IMR-90 (cell line): Measurements from ENCODE around the gene DERL3. TPM values are rescaled to one million over a fixed set of nuclear protein-coding genes. Genes with fewer than 3 reads are reported as not detected.

Experiments
- ATAC-seq: fragments of 200-7000 bp; cut with Tn5 transposase; 2 replicates; pipeline ENCODE4 v1.9.1; 2020; ENCODE audit warnings: low read depth, mild to moderate bottlenecking, moderate library complexity
- BruUV-seq: library from RNA; stranded (reverse); fragments of 400-500 nt; replicated peaks from 2 replicates; lab custom pipeline; 2021; lab: Mats Ljungman, UMichigan
- CTCF ChIA-PET: fragments of 300-600 bp; formaldehyde crosslinking; extraction: SDS; loops from one replicate; lab custom pipeline; 2021; ENCODE audit warnings: antibody characterized with exemption; lab: Yijun Ruan, JAX
- POLR2A ChIA-PET: fragments of 300-600 bp; sonication (Branson Sonifier 250); formaldehyde crosslinking; loops from one replicate; lab custom pipeline; 2022; ENCODE audit warnings: antibody characterized with exemption; ENCODE audit not compliant: unreplicated experiment; lab: Charles Lee
- DNase-seq: peaks from one replicate; pipeline ENCODE4 v3.0.0; 2013
- H2AFZ ChIP-seq: replicated peaks from 2 replicates; pipeline ENCODE3; 2013; ENCODE audit warnings: low read length, mild to moderate bottlenecking; ENCODE audit not compliant: poor library complexity
- H2AK5ac ChIP-seq: 2 replicates; pipeline ENCODE4 v1.6.1; 2013; ENCODE audit warnings: low read depth, low read length, inconsistent platforms
- H2AK9ac ChIP-seq: replicated peaks from 2 replicates; pipeline ENCODE3; 2013; ENCODE audit warnings: mild to moderate bottlenecking, low read depth, low read length, moderate library complexity; ENCODE audit not compliant: poor library complexity
- H2BK120ac ChIP-seq: 2 replicates; pipeline ENCODE4 v1.6.1; 2013; ENCODE audit warnings: low read depth, low read length, inconsistent platforms
- H2BK15ac ChIP-seq: 3 replicates; pipeline ENCODE4 v1.6.1; 2013; ENCODE audit warnings: low read depth, low read length, inconsistent platforms
- H2BK20ac ChIP-seq: 2 replicates; pipeline ENCODE4 v1.6.1; 2013; ENCODE audit warnings: low read depth, mild to moderate bottlenecking, inconsistent platforms, low read length, moderate library complexity
- H2BK5ac ChIP-seq: 2 replicates; pipeline ENCODE4 v1.6.1; 2013; ENCODE audit warnings: mild to moderate bottlenecking, low read depth, low read length, inconsistent platforms; ENCODE audit not compliant: poor library complexity, severe bottlenecking
- H3K14ac ChIP-seq: replicated peaks from 2 replicates; pipeline ENCODE4 v1.6.1; 2013; ENCODE audit warnings: low read depth, low read length, inconsistent platforms
- H3K18ac ChIP-seq: 2 replicates; pipeline ENCODE4 v1.6.1; 2013; ENCODE audit warnings: low read depth, low read length, control low read depth
- H3K23ac ChIP-seq: 2 replicates; pipeline ENCODE4 v1.6.1; 2013; ENCODE audit warnings: low read depth, low read length, inconsistent platforms
- H3K27ac ChIP-seq: 2 replicates; pipeline ENCODE4 v1.5.1; 2013; ENCODE audit warnings: mild to moderate bottlenecking, control low read depth, low read length; ENCODE audit not compliant: insufficient read depth
- H3K27me3 ChIP-seq: 2 replicates; pipeline ENCODE4 v1.6.1; 2013; ENCODE audit warnings: low read length; ENCODE audit not compliant: control insufficient read depth, insufficient read depth
- H3K36me3 ChIP-seq: 2 replicates; pipeline ENCODE4 v1.6.1; 2013; ENCODE audit warnings: low read length, mixed read lengths; ENCODE audit not compliant: control insufficient read depth, insufficient read depth
- H3K4ac ChIP-seq: 2 replicates; pipeline ENCODE4 v1.6.1; 2013; ENCODE audit warnings: low read depth, low read length, inconsistent platforms
- H3K4me1 ChIP-seq: 2 replicates; pipeline ENCODE4 v1.6.1; 2013; ENCODE audit warnings: low read length, mixed read lengths; ENCODE audit not compliant: control insufficient read depth, insufficient read depth
- H3K4me2 ChIP-seq: 2 replicates; pipeline ENCODE4 v1.6.1; 2013; ENCODE audit warnings: low read depth, mild to moderate bottlenecking, control low read depth, low read length, moderate library complexity
- H3K4me3 ChIP-seq: 2 replicates; pipeline ENCODE4 v1.5.1; 2013; ENCODE audit warnings: low read depth, mild to moderate bottlenecking, control low read depth, low read length, moderate library complexity; ENCODE audit not compliant: insufficient read depth
- H3K56ac ChIP-seq: 2 replicates; pipeline ENCODE4 v1.6.1; 2013; ENCODE audit warnings: low read length, inconsistent platforms; ENCODE audit not compliant: insufficient read depth; ENCODE audit errors: extremely low read depth
- H3K79me1 ChIP-seq, 2 experiments: 2 replicates each; pipeline ENCODE4 v1.6.1; 2013; ENCODE audit warnings: low read length in 2 of 2, inconsistent platforms in 1 of 2, low read depth in 1 of 2
- H3K9ac ChIP-seq: 2 replicates; pipeline ENCODE4 v1.6.1; 2013; ENCODE audit warnings: low read depth, low read length, control low read depth
- H3K9me1 ChIP-seq: 2 replicates; pipeline ENCODE4 v1.6.1; 2013; ENCODE audit warnings: low read length, inconsistent platforms; ENCODE audit not compliant: insufficient read depth
- H3K9me3 ChIP-seq: 2 replicates; pipeline ENCODE4 v1.6.1; 2013; ENCODE audit warnings: low read length; ENCODE audit not compliant: control insufficient read depth, insufficient read depth
- H4K20me1 ChIP-seq: 2 replicates; pipeline ENCODE4 v1.6.1; 2013; ENCODE audit warnings: low read length, inconsistent platforms; ENCODE audit not compliant: insufficient read depth
- H4K5ac ChIP-seq: 2 replicates; pipeline ENCODE4 v1.6.1; 2013; ENCODE audit warnings: mild to moderate bottlenecking, low read depth, low read length, control low read depth
- H4K8ac ChIP-seq, 2 experiments: 2 replicates each; pipeline ENCODE4 v1.6.1; 2013; ENCODE audit warnings: low read depth in 2 of 2, low read length in 2 of 2, control low read depth in 1 of 2, inconsistent platforms in 1 of 2
- H4K91ac ChIP-seq: 2 replicates; pipeline ENCODE4 v1.6.1; 2013; ENCODE audit warnings: low read depth, low read length, inconsistent platforms; ENCODE audit not compliant: insufficient read depth
- BHLHE40 ChIP-seq: fragments of 150-350 bp; IDR thresholded peaks from 2 replicates; pipeline ENCODE4 v1.6.1; 2016; ENCODE audit warnings: mild to moderate bottlenecking, low read depth, low read length
- CEBPB ChIP-seq: IDR thresholded peaks from 2 replicates; pipeline ENCODE4 v1.6.1; 2012; ENCODE audit warnings: low read depth, low read length, improper control_type of control experiment
- CHD1 ChIP-seq: IDR thresholded peaks from 2 replicates; pipeline ENCODE4 v1.6.1; 2012; ENCODE audit warnings: low read depth, low read length, improper control_type of control experiment
- CTCF ChIP-seq: conservative IDR thresholded peaks from 2 replicates; pipeline ENCODE4 v1.5.1; 2012; ENCODE audit warnings: mild to moderate bottlenecking, low read depth, low read length, improper control_type of control experiment
- ELK1 ChIP-seq: fragments of 150-350 bp; IDR thresholded peaks from 2 replicates; pipeline ENCODE4 v1.6.1; 2016; ENCODE audit warnings: low read depth, mild to moderate bottlenecking, low read length, moderate library complexity, borderline replicate concordance
- MAFK ChIP-seq: IDR thresholded peaks from 2 replicates; pipeline ENCODE4 v1.6.1; 2012; ENCODE audit warnings: low read depth, low read length, improper control_type of control experiment
- MAZ ChIP-seq: IDR thresholded peaks from 2 replicates; pipeline ENCODE4 v1.6.1; 2012; ENCODE audit warnings: low read depth, mild to moderate bottlenecking, low read length, improper control_type of control experiment, moderate library complexity, borderline replicate concordance
- NFE2L2 ChIP-seq: fragments of 150-350 bp; IDR thresholded peaks from 2 replicates; pipeline ENCODE4 v1.6.1; 2016; ENCODE audit warnings: low read depth, mild to moderate bottlenecking, low read length
- POLR2A ChIP-seq: IDR thresholded peaks from 2 replicates; pipeline ENCODE4 v1.6.1; 2012; ENCODE audit warnings: mild to moderate bottlenecking, low read depth, low read length
- RAD21 ChIP-seq: IDR thresholded peaks from 2 replicates; pipeline ENCODE4 v1.6.1; 2012; ENCODE audit warnings: low read length, improper control_type of control experiment
- RCOR1 ChIP-seq: IDR thresholded peaks from 2 replicates; pipeline ENCODE4 v1.6.1; 2012; ENCODE audit warnings: mild to moderate bottlenecking, low read length, improper control_type of control experiment; ENCODE audit not compliant: insufficient replicate concordance
- SMC3 ChIP-seq: fragments of 150-350 bp; IDR thresholded peaks from 2 replicates; pipeline ENCODE4 v1.6.1; 2016; ENCODE audit warnings: low read depth, mild to moderate bottlenecking, antibody characterized with exemption, low read length, moderate library complexity
- USF2 ChIP-seq: fragments of 150-350 bp; IDR thresholded peaks from 2 replicates; pipeline ENCODE4 v1.6.1; 2017; ENCODE audit warnings: mild to moderate bottlenecking, antibody characterized with exemption, low read length, low read depth
- WGBS, 2 experiments: methylation state at CpG; one replicate each; pipeline versions ENCODE4 v1.1.5 to v1.1.7; 2013; ENCODE audit warnings: missing lambda C conversion rate in 2 of 2; ENCODE audit not compliant: insufficient read length in 1 of 2; ENCODE audit errors: extremely low coverage in 2 of 2; 5-methylcytosine and 5-hydroxymethylcytosine counted together
- dilution Hi-C: fragments of 300-500 bp; cut with HindIII; formaldehyde crosslinking; loops from one replicate; pipeline ENCODE4 v1.14.3; 2018; ENCODE audit warnings: low sequenced_read_pairs; ENCODE audit not compliant: unreplicated experiment
- in situ Hi-C: fragments of 300-500 bp; cut with MboI; formaldehyde crosslinking; loops from 3 replicates; pipeline ENCODE4 v1.14.3; 2019; ENCODE audit warnings: low sequenced_read_pairs, inconsistent platforms, mixed read lengths
- intact Hi-C: fragments of 100-400 bp; cut with micrococcal nuclease; formaldehyde crosslinking; loops from 2 replicates; pipeline ENCODE4 v1.10.0; 2022
- polyA plus RNA-seq, 3 experiments: library from polyadenylated mRNA; depleted of rRNA; stranded (reverse); fragments of >200 nt; gene quantifications; 2 replicates each; pipeline ENCODE4 v1.2.3, GENCODE V29; 2012; ENCODE audit warnings: low replicate concordance in 1 of 3
- total RNA-seq: library from RNA; depleted of rRNA; stranded (reverse); fragments of >200 nt; gene quantifications from 2 replicates; pipeline ENCODE4 v1.2.3, GENCODE V29; 2012

DERL3 gene
- total and polyA plus RNA-seq, 2 of the 4 experiments (the other 2 are of a cell fraction): 0.18 to 0.62 TPM

- no TSS peak for BruUV-seq
- no peak overlapping the region for H2BK20ac ChIP-seq
- H2BK15ac ChIP-seq: no peak overlapping the region
- ATAC-seq (no peak), DNase-seq (no peak)
- peaks cover 51% of the 10 kb centered on the region for H3K36me3 ChIP-seq
- ChIA-PET POLR2A (no interaction called here), CTCF (no interaction called here)
- no peak overlapping the region for H3K9ac ChIP-seq
- peaks cover under 1% of the 10 kb centered on the region; the same call in 1 of the 2 replicates for H3K9me3 ChIP-seq
- H3K4me1 ChIP-seq: peaks cover 3% of the 10 kb centered on the region
- no peak overlapping the region for H2BK120ac ChIP-seq
- H4K8ac ChIP-seq: no peak overlapping the region
- H4K20me1 ChIP-seq: peaks cover 39% of the 10 kb centered on the region
- no peak overlapping the region for H2AK5ac ChIP-seq
- TF ChIP-seq CTCF (no peak), USF2 (no peak), CEBPB (no peak), NFE2L2 (no peak), SMC3 (no peak), RCOR1 (no peak), CHD1 (no peak), ELK1 (no peak), BHLHE40 (no peak), MAFK (no peak), RAD21 (no peak), MAZ (no peak), POLR2A (no peak)
- H2AFZ ChIP-seq: no peak overlapping the region
- H3K79me1 ChIP-seq: peaks cover 5 to 36% of the 10 kb centered on the region in 2 experiments
- intact Hi-C loops (no loop called here), dilution Hi-C loops (no loop called here), in situ Hi-C loops (no loop called here)
- H3K27me3 ChIP-seq: no peaks in the 10 kb centered on the region
- peaks cover 6% of the 10 kb centered on the region for H3K9me1 ChIP-seq
- H4K5ac ChIP-seq: no peak overlapping the region
- H2AK9ac ChIP-seq: no peak overlapping the region
- no peak overlapping the region for H3K4me2 ChIP-seq
- WGBS, 2 experiments: no CpG with 5 or more reads among the region's 3 CpGs
- no peak overlapping the region for H3K14ac ChIP-seq
- H3K4ac ChIP-seq: no peak overlapping the region
- no peak overlapping the region for H4K91ac ChIP-seq
- H3K56ac ChIP-seq: no peak overlapping the region
- H2BK5ac ChIP-seq: no peak overlapping the region
- H3K23ac ChIP-seq: no peak overlapping the region
- H3K27ac ChIP-seq: no peak overlapping the region
- no peak overlapping the region for H3K4me3 ChIP-seq
- no peak overlapping the region for H3K18ac ChIP-seq
Observed at GRCh38 chr22:23834406-23834792, 4.4 kb downstream of the DERL3 start.
